ENCODE results near the gene PKNOX2. TPM values are rescaled to one million over a fixed set of nuclear protein-coding genes. Genes with fewer than 3 reads are reported as not detected.

The PKNOX2 gene
- total RNA-seq, 1 experiment from 2014 or later: not detected

GRCh38 chr11:125337836-125338834 is 173.6 kb downstream of the PKNOX2 start:
- CTCF ChIA-PET: no interaction called here
- no peaks in the 10 kb centered on the region for H3K9me3 Mint-ChIP-seq (ENCODE audit: unreplicated experiment)
- Histone ChIP-seq H3K4me3 (ENCODE audit: low read depth, low read length) (no peak overlapping the region), H3K9me3 (no peaks in the 10 kb centered on the region), H3K4me1 (no peaks in the 10 kb centered on the region), H3K27me3 (replicated peaks; ENCODE audit: control insufficient read depth, insufficient read depth, low read length) (no peaks in the 10 kb centered on the region; the same call in 1 of the 2 replicates), H3K36me3 (ENCODE audit: control insufficient read depth, insufficient read depth, low read length) (no peaks in the 10 kb centered on the region)
- POLR2A ChIA-PET: no interaction called here
- H3K4me1 Mint-ChIP-seq (ENCODE audit: low read depth, unreplicated experiment): no peaks in the 10 kb centered on the region
- intact Hi-C loops (cut with micrococcal nuclease; ENCODE audit: unreplicated experiment): no loop called here
- no TSS peak for BruUV-seq (replicated peaks)
- H3K4me3 Mint-ChIP-seq (ENCODE audit: unreplicated experiment): no peak overlapping the region
- no peak for TF ChIP-seq CTCF (IDR thresholded peaks at IDR 0.05; ENCODE audit: insufficient read depth in 1 of 2, low read depth in 1 of 2, low read length in 1 of 2, severe bottlenecking in 1 of 2, unreplicated experiment in 1 of 2)
- peaks cover 32% of the 10 kb centered on the region for H3K27me3 Mint-ChIP-seq (ENCODE audit: insufficient read depth, unreplicated experiment)
- DNase-seq: no peak
- no peak overlapping the region for H3K27ac Mint-ChIP-seq (ENCODE audit: unreplicated experiment)
- no peaks in the 10 kb centered on the region for H3K36me3 Mint-ChIP-seq (ENCODE audit: insufficient read depth, unreplicated experiment)

- DNase-seq: no peak
- peaks cover 34% of the 10 kb centered on the region for H3K27me3 Mint-ChIP-seq (ENCODE audit: insufficient read depth, unreplicated experiment)
- Histone ChIP-seq H3K4me3 (ENCODE audit: low read depth, low read length) (no peak overlapping the region), H3K36me3 (ENCODE audit: control insufficient read depth, insufficient read depth, low read length) (no peaks in the 10 kb centered on the region), H3K9me3 (no peaks in the 10 kb centered on the region), H3K4me1 (no peaks in the 10 kb centered on the region), H3K27me3 (replicated peaks; ENCODE audit: control insufficient read depth, insufficient read depth, low read length) (no peaks in the 10 kb centered on the region; the same call in 1 of the 2 replicates)
- no peak for TF ChIP-seq CTCF (IDR thresholded peaks at IDR 0.05; ENCODE audit: insufficient read depth in 1 of 2, low read depth in 1 of 2, low read length in 1 of 2, severe bottlenecking in 1 of 2, unreplicated experiment in 1 of 2)
- intact Hi-C loops (cut with micrococcal nuclease; ENCODE audit: unreplicated experiment): no loop called here
- H3K36me3 Mint-ChIP-seq (ENCODE audit: insufficient read depth, unreplicated experiment): no peaks in the 10 kb centered on the region
- BruUV-seq (replicated peaks): no TSS peak
- no peaks in the 10 kb centered on the region for H3K4me1 Mint-ChIP-seq (ENCODE audit: low read depth, unreplicated experiment)
- CTCF ChIA-PET: no interaction called here
- H3K9me3 Mint-ChIP-seq (ENCODE audit: unreplicated experiment): no peaks in the 10 kb centered on the region
- no peak overlapping the region for H3K4me3 Mint-ChIP-seq (ENCODE audit: unreplicated experiment)
- POLR2A ChIA-PET: no interaction called here
- no peak overlapping the region for H3K27ac Mint-ChIP-seq (ENCODE audit: unreplicated experiment)
Measured at GRCh38 chr11:125338886-125339811, 174.6 kb downstream of the PKNOX2 start.

- Mint-ChIP-seq H3K27me3 (ENCODE audit: insufficient read depth, unreplicated experiment) (peaks cover 37% of the 10 kb centered on the region), H3K36me3 (ENCODE audit: insufficient read depth, unreplicated experiment) (no peaks in the 10 kb centered on the region), H3K4me1 (ENCODE audit: low read depth, unreplicated experiment) (no peaks in the 10 kb centered on the region), H3K4me3 (ENCODE audit: unreplicated experiment) (no peak overlapping the region), H3K27ac (ENCODE audit: unreplicated experiment) (no peak overlapping the region), H3K9me3 (ENCODE audit: unreplicated experiment) (no peaks in the 10 kb centered on the region)
- Histone ChIP-seq H3K36me3 (ENCODE audit: control insufficient read depth, insufficient read depth, low read length) (no peaks in the 10 kb centered on the region), H3K4me1 (no peaks in the 10 kb centered on the region), H3K27me3 (replicated peaks; ENCODE audit: control insufficient read depth, insufficient read depth, low read length) (peaks cover 1% of the 10 kb centered on the region; the same call in 1 of the 2 replicates), H3K4me3 (ENCODE audit: low read depth, low read length) (no peak overlapping the region), H3K9me3 (no peaks in the 10 kb centered on the region)
- POLR2A ChIA-PET: no interaction called here
- TF ChIP-seq CTCF (IDR thresholded peaks at IDR 0.05; ENCODE audit: insufficient read depth in 1 of 2, low read depth in 1 of 2, low read length in 1 of 2, severe bottlenecking in 1 of 2, unreplicated experiment in 1 of 2): no peak
- no TSS peak for BruUV-seq (replicated peaks)
- intact Hi-C loops (cut with micrococcal nuclease; ENCODE audit: unreplicated experiment): no loop called here
- CTCF ChIA-PET: interaction anchor here (0.7 to 0.9 kb wide), 2 partner anchors 11 to 250 kb away, joined by 3 to 4 read pairs; no protein-coding TSS in a partner anchor
- DNase-seq: peak in 1 of 2 experiments; percentile 30
Measured at GRCh38 chr11:125341676-125342075, 177.1 kb downstream of the PKNOX2 start.

Data from Caco-2 (cell line).